GM12878 (cell line): ENCODE data around the gene PAQR5. TPM values are rescaled to one million over a fixed set of nuclear protein-coding genes. Genes with fewer than 3 reads are reported as not detected.
A peak's percentile ranks its signal among the peaks of the same experiment; 100 is the strongest.

ENCODE experiments used
- BACH1 ChIP-seq: fragments of 450-650 bp; IDR thresholded peaks from 2 replicates; pipeline ENCODE4 v1.6.1; 2017; ENCODE audit warnings: mild to moderate bottlenecking, borderline replicate concordance
- JUNB ChIP-seq: IDR thresholded peaks from 2 replicates; pipeline ENCODE4 v1.6.1; 2016; ENCODE audit warnings: antibody characterized with exemption, mild to moderate bottlenecking
- PAX5 ChIP-seq: IDR thresholded peaks from 2 replicates; pipeline ENCODE4 v1.6.1; 2011; ENCODE audit warnings: low read depth, low read length, borderline replicate concordance
- PAX8 ChIP-seq: fragments of 450-650 bp; IDR thresholded peaks from 2 replicates; pipeline ENCODE4 v1.6.1; 2017; ENCODE audit warnings: mild to moderate bottlenecking, moderate library complexity
- SRF ChIP-seq, 2 experiments: IDR thresholded peaks; 2 replicates each; pipeline ENCODE4 v1.6.1; 2011; ENCODE audit warnings: low read depth in 2 of 2, low read length in 2 of 2, mild to moderate bottlenecking in 1 of 2, moderate library complexity in 1 of 2
- polyA plus RNA-seq, 11 experiments: library from polyadenylated mRNA; depleted of rRNA in 4 of 11; unstranded in 6 of 11; stranded (reverse) in 5 of 11; fragments of >200 nt; fragmentation: Nextera tagmentation in 4 of 11; fragmentation: Illumina TruSeq in 1 of 11; extraction: Ambion mirVana in 4 of 11; extraction: Trizol in 1 of 11; gene quantifications; 1 replicate in 1 of 11; 2 replicates in 10 of 11; pipeline versions ENCODE4 v1.2.1 to v1.2.3, GENCODE V29; 2011 to 2016; ENCODE audit warnings: inconsistent platforms in 2 of 11, missing spikeins in 2 of 11, low read depth in 1 of 11
- total RNA-seq, 4 experiments: library from RNA; depleted of rRNA in 3 of 4; stranded (reverse); fragments of >200 nt in 3 of 4; fragmentation: Illumina TruSeq in 1 of 4; extraction: Trizol in 1 of 4; gene quantifications; 2 replicates each; pipeline versions ENCODE4 v1.2.1 to v1.2.3, GENCODE V29; 2013 to 2021
- TF ChIP-seq, protein P1 (sequence below): fragments of 150-350 bp; IDR thresholded peaks from 2 replicates; pipeline ENCODE4 v1.6.1; 2016; ENCODE audit warnings: low read depth, low read length
- TF ChIP-seq, protein P2 (sequence below): IDR thresholded peaks from 2 replicates; pipeline ENCODE4 v1.6.1; 2012; ENCODE audit warnings: low read depth, low read length, improper control_type of control experiment
- TF ChIP-seq, protein P3 (sequence below): IDR thresholded peaks from 2 replicates; pipeline ENCODE4 v1.6.1; 2012; ENCODE audit warnings: low read depth, low read length, improper control_type of control experiment

Gene PAQR5
- total and polyA plus RNA-seq, 10 of the 15 experiments (the other 5 are each of a cell fraction or from before 2014, with no cell fraction given) = 0.02 to 0.03 TPM; not detected in 8

DNA sequence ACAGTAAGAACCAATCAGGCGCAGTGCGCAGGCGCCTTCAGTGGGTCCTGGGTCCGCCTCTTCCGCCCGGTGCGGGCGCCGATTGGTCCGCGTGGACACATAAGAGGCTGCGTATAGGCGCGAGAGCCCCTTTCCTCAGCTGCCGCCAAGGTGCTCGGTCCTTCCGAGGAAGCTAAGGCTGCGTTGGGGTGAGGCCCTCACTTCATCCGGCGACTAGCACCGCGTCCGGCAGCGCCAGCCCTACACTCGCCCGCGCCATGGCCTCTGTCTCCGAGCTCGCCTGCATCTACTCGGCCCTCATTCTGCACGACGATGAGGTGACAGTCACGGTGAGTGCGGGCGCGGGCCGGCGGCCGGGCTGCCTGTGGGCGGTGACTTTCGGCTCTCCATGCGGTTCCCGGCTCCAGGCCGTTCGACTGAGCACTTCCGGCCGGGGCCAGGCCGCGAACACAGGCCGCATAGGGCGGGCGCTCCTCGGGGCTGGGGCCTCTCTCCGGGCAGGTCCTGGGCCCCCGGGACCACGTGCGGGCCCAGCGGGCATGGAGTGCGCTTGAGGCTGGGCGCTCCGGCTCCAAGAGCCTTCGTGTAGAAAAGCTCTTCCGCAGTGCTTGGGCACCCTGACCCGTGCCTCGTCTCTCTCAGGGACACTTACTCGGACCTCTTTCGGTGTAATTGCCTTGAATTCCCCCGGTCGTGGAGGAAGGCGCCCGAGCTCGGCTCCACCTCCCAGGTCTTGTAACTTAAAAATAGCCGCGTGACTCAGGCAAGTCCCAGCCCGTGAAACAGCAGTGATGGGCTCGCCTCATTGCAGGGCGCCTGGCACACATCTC, 154.2 kb downstream of the PAQR5 start, which contains the start of gene RPLP1 (continued):
- TF ChIP-seq, protein P1, sequence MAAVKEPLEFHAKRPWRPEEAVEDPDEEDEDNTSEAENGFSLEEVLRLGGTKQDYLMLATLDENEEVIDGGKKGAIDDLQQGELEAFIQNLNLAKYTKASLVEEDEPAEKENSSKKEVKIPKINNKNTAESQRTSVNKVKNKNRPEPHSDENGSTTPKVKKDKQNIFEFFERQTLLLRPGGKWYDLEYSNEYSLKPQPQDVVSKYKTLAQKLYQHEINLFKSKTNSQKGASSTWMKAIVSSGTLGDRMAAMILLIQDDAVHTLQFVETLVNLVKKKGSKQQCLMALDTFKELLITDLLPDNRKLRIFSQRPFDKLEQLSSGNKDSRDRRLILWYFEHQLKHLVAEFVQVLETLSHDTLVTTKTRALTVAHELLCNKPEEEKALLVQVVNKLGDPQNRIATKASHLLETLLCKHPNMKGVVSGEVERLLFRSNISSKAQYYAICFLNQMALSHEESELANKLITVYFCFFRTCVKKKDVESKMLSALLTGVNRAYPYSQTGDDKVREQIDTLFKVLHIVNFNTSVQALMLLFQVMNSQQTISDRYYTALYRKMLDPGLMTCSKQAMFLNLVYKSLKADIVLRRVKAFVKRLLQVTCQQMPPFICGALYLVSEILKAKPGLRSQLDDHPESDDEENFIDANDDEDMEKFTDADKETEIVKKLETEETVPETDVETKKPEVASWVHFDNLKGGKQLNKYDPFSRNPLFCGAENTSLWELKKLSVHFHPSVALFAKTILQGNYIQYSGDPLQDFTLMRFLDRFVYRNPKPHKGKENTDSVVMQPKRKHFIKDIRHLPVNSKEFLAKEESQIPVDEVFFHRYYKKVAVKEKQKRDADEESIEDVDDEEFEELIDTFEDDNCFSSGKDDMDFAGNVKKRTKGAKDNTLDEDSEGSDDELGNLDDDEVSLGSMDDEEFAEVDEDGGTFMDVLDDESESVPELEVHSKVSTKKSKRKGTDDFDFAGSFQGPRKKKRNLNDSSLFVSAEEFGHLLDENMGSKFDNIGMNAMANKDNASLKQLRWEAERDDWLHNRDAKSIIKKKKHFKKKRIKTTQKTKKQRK = no peak
- TF ChIP-seq PAX8 (no peak), PAX5 (peak; percentile 12; the same call in 1 of the 2 replicates), JUNB (no peak), SRF (IDR thresholded peaks at IDR 0.05; ENCODE audit: low read depth in 2 of 2, low read length in 2 of 2) (no peak), BACH1 (peak; percentile 78; the same call in 1 of the 2 replicates)
- TF ChIP-seq, protein P2, sequence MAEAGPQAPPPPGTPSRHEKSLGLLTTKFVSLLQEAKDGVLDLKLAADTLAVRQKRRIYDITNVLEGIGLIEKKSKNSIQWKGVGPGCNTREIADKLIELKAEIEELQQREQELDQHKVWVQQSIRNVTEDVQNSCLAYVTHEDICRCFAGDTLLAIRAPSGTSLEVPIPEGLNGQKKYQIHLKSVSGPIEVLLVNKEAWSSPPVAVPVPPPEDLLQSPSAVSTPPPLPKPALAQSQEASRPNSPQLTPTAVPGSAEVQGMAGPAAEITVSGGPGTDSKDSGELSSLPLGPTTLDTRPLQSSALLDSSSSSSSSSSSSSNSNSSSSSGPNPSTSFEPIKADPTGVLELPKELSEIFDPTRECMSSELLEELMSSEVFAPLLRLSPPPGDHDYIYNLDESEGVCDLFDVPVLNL = no peak
- TF ChIP-seq, protein P3, sequence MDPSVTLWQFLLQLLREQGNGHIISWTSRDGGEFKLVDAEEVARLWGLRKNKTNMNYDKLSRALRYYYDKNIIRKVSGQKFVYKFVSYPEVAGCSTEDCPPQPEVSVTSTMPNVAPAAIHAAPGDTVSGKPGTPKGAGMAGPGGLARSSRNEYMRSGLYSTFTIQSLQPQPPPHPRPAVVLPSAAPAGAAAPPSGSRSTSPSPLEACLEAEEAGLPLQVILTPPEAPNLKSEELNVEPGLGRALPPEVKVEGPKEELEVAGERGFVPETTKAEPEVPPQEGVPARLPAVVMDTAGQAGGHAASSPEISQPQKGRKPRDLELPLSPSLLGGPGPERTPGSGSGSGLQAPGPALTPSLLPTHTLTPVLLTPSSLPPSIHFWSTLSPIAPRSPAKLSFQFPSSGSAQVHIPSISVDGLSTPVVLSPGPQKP = no peak
